GM18873 (cell line): ENCODE data around the gene BBS9.
"Not testable (repeated sequence)": the region's sequence is repeated elsewhere in the genome, so short reads cannot be mapped to it uniquely, and the experiment has no call there.

Experiments
- ATAC-seq: cut with Tn5 transposase; IDR thresholded peaks from one replicate; pipeline ENCODE4 v1.9.1; 2021; ENCODE audit warnings: mild to moderate bottlenecking, moderate library complexity, moderate number of reproducible peaks; ENCODE audit not compliant: unreplicated experiment, low FRiP score

Gene BBS9

DNA sequence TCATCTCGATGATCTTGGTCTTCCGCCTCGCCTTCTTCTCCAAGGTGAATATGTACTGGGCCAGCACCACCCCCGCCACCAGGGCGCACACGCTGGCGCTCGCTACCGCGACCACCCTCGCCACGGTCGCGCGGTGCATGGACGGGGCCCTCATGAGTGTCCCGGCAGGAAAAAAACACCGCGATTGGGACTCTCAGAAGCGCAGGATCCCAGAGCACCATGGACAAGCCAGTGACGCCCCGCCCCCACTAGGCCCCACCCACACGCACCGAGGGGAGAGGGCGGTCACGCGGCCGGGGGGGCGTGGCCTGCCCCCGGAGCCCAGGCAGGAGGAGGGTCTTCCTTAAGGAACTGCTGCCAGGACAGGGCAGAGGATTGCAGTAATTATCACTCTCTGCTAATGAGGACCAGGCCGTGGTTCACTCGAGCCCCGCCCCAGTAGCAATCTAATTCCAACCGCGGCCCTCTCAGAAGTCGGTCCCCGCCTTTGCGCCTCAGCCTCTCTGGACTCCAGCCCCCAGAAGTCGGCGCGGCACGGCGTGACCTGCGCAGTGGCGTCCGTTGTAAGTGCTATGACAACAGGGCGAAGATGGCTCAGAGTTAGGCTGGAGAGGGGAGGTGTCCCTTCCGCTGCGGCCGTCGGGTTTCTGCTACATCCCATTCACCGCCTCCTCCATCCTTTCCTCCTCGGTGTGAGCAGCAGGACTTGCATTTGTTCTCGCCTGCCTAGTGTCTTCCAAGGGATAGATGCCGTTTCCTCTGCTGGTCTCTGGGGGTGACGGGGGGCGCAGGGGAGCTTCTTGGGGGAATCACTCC, at the start of gene BBS9:
Gene BBS9, plus strand, starts transcription at position 575 of the 816 bp plus-strand sequence. CDS start 16,689 bp downstream, outside the sequence.
- peak; percentile 100 for ATAC-seq

DNA sequence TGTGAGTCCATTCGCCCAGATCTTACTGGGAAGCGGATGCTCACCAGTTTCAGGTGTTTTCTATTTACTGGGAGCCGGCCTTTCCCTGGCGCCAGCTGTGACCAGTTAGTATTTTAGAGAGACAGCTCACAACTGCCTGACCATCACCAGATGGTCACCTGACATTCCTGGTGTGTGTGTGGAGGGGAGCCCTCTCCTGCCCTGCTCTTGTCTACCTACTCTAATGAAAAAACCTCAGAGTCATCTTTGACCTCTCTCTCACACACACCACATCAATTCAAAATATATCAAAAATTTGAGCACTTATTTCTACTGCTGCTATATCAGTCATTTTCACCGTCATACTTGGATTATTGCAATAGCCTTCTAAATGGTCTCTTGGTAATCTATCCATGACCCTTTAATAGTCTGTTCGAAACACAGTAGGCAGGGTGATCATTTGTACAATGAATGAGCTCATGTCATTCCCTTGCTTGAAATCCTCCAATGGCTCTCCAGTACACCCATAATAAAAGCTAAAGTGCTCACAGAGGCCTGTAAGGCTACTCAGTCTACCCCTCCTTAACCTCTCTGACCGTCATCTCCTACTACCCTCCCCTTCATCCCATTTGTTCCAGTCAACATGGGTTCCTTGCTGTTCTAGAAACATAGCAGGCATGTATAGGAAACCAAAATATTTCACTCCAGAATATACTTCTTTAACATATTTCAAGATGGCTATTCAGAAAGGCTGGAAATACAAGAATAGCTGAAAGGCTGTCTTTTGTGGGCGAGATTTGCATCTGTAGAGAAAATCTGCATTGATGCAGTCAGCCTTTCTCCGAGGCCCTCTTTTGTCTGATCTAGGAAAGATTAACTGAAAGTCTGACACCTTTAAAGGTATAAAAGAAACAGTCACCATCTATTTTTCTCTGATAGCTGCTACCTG, 49.3 kb upstream of the BBS9 start:
- no peak for ATAC-seq

DNA sequence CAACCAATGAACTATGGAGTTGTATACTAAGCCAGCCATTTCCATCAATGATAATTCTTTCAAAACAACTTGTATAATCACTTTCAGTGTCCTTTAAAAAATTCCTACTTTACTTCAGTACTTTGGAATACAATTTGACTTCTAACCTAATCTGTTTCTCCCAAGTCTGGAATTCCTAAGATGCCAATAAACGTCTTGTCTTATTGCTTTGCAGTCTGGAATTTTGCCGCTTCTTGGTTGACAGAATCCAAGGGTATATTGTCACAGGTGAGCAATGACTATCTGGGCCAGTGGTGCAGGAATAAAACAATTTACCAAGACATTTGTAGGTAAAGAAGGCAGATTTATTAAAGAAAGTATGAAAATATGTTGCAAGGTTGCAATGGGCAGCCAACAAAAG, 42.0 kb upstream of the BBS9 start:
- no peak for ATAC-seq

DNA sequence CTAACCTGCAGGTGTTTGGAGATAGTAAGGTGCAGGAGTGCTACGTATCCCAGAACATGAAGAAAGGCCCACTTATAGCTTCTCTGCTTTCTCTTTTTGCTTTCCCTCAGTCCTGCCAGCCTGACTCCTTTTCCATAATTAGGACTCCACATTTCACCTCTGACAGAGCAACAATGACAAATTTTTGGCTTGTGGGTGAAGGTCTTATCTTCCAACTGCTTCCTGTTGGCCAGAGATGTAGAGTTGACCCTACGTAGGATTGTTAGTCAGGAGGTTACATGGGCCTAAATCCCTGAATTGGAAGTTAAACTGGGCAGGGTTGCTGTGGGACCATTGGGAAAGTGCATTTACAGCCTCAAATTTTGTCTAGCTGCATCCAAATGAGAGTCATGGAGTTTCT, 41.5 kb upstream of the BBS9 start:
- no peak for ATAC-seq

DNA sequence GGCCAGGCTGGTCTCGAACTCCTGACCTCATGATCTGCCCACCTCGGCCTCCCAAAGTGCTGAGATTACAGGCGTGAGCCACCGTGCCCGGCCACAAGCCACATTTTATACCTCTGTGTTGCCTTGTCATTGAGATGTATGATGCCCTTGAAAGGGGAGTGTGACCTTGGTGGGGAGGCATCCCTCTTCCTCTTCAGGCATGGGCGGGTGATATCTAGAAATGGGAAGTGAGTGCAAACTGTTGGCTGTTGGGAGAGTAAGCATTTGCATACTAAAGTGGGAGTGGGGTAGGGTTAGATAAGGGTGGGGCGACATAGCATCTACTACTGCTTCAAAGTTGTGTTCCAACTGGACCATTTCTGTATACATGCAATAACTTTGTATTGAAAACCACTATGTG, 40.2 kb upstream of the BBS9 start:
- no peak for ATAC-seq

DNA sequence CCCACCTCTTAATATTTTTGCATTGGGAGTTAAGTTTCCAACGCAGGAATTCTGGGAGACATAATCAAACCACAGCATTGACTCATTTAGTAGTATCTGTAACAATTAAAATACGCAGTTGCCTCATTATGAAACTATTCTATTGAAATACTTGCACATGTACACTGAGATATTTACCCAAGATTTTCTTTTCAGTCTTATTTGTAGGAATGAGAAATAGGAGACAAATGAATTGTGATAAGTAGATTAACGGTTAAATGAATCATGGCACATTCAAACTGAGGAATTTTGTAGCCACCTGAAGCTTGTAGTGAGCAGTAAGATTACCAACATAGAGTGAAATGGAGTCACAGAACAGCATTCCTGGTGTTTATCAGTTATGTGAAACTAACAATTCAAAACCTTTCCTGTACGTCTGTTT, 38.2 kb upstream of the BBS9 start:
- ATAC-seq: no peak

DNA sequence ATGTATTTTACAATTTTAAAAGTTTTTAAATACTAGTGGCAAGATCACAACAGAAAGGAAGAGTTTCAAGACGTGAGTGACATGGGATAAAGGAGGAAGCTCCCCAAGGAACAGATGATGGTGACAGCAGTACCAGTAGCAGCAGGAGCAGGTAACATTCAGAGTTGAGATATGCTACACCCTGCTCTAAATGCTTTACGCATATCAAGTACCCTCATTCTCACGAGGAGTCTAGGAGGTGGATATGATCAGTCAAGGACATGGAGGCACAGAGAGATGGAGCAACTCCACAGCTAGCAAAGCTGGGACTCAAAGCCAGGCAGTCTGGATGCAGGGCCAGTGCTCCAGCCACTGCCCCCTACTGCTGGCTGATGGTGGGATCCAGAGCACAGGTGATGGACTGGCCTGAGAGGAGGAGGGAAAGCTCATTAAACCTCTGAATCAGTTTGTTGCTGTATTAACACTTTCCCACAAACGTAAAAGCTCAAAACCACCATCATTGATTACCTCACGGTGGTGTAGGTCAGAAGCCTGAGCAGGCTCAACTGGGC, 37.6 kb upstream of the BBS9 start:
- ATAC-seq: no peak

DNA sequence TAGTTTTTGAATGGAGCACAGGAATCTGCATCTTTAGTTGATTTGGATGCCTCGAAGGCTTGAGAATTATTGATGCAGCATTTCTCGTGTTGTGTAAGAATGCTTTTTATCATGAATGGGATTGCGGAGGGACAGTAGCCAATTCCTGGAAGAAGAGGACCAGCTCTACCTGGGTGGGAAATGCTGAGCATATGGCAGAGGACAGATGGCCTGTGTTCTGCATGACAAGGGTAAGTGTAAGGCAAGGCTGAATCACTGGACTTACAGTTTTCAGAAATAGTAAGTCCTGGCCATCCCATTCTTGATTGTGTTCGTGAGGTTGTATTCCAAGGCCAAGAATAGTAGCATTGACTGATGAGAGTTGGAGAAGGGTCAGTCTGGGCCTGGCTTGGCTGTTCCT, 36.1 kb upstream of the BBS9 start:
- ATAC-seq: no peak

DNA sequence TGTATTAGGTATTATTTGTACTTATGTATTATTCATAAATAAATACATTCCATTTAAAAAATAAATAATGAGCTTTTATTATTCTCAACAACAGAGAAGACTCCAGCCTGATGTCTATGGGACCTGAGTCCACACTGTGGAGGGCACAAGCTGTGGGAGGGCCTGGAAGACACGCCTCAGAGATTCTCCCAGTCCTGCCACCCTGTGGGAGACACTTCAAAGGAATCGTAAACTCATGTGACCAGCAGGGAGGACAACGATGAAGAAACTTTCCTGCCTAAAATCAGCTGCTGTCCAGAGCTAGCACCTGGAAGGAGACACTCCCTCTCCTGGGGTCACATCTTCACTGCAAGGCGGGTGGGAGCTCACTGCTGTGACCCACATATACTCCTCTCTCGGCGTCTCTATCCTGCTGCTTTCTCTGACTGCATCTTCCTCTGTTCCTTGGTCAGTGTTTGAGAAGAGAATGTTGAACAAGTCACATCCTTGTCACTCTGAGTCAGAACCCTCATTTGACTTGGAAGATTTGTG, 34.6 kb upstream of the BBS9 start:
- not testable (repeated sequence) for ATAC-seq

DNA sequence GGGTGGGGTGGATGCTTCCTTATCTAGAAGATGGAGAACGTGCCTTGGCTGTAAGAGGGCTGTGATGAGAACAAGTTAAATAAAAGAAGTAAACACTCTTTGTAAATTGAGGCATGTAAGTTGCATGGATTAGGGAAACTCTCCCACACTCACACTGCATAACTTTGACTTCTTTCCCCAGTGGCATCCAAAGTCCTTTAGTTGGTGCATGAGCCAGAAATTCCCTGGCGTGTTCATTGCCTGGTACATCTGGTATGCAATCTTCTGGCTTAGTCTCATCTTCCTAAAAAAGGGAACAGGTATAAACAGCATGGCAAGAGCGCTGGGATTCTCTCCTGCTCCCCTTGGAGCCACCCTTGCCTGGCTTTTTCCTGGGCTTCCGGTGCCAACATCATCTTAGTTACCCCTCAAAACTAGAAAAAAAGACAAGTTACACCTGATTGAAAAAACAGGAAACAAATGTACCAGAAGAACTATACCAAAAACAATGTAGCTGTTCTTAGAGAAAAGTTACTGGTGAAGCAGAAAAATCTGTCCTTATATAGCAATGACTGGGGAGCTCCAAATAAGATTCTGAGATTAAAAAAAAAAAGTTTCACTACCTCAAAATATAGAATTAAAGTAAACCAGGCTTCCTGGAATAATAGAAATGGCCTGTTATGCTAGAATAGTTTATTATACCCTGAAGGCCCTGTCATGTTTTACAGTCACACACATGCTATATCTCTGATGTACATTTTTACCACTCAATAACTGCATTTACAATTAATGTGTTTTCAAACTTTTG, 30.0 kb upstream of the BBS9 start:
- ATAC-seq: no peak

DNA sequence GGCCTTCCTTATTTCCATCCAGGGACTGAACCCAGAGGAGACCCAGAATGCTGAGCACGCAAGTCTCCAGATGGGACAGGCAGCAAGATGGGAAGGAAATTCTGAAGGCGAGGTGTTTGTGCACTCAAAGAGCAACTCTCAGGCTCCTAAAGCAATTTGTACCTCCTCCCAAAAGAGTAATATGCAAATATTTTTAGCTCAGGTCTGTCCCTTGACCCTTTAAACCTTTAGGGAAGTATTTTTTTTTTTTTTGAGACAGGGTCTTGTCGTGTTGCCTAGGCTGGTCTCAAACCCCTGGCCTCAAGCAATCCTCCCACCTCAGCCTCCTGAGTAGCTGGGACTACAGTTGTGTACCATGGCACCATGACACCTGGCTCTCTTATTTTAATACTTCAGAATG, 28.6 kb upstream of the BBS9 start:
- no peak for ATAC-seq

DNA sequence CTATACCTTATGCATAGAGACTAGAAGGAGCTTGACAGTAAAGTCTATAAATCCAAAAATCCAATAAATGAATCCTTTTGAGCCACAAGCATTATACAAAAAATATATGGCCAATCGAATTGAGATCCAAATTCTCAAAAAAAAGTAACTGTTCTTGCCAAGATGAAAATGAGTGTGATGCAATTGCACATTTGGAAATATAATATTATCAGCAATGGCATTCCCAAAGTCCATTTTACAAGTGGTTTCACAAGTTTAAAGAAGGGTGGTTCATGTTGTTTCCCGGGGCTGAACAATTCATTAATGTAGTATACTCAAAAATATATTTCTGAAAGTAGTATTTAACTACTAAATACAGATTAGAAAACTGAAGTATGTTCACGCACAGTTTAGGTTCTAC, 27.5 kb upstream of the BBS9 start:
- no peak for ATAC-seq

DNA sequence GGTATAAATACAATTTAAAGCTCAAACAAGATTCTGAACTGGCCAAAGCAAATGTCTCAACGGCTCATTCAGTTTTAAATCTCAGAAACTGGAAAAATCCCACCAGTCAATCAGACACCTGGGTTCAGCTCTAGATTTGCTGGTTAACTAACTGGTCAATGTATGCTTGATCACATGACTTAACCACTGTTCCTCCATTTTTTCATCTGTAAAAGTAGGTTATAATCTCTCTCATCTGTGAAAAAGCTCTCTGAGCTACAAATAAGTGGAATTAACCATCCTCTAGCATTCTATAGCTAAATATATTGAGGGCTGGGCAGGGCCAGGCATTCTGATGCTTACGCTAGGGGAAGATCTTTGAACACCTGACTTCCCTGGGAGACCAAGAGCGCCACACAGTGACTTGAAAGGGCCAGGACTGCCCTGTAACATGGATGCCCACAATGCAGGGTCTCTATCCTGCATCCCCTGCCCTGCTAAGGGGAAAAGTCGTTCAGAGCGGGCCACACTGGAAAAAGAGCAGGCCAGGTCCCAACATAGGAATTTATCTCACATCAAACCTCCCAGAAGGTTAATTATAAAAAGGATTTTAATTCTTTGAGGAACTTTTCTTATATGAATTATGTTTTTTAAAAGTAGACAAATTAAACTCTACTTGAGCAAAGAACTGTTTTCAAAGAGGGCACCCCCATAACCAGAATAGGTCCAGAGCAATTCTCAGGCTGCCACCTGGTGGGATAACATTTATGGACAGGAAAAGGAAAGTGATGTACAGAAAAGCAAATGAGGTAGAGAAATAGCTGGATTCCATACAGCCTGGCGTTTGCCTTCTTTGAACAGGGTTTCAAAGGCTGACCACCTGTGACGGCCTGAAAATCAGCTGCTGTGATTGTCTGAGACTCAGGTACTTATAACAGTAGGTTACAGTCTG, 22.0 kb upstream of the BBS9 start:
- ATAC-seq: no peak

DNA sequence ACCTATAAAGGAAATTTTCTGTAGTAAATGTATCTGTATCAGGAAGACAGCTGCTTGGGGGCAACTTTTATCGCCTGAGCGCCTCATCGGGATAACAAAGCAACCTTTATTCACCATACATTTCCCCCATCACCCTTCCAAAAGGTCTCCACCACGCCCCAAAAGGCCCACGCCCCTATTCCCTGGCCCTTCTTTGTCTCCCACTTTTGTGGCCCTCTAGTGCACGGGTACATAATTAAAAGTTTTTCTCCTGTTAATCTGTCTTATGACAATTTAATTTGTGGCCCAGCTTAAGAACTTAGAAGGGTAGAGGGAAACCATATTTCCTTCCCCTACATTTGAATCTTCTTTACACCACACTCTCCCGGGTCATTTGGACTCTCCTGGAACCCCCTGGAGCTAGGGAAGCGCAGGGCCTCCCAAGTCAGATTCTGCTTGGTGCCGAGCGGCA, 20.8 kb upstream of the BBS9 start:
- no peak for ATAC-seq

DNA sequence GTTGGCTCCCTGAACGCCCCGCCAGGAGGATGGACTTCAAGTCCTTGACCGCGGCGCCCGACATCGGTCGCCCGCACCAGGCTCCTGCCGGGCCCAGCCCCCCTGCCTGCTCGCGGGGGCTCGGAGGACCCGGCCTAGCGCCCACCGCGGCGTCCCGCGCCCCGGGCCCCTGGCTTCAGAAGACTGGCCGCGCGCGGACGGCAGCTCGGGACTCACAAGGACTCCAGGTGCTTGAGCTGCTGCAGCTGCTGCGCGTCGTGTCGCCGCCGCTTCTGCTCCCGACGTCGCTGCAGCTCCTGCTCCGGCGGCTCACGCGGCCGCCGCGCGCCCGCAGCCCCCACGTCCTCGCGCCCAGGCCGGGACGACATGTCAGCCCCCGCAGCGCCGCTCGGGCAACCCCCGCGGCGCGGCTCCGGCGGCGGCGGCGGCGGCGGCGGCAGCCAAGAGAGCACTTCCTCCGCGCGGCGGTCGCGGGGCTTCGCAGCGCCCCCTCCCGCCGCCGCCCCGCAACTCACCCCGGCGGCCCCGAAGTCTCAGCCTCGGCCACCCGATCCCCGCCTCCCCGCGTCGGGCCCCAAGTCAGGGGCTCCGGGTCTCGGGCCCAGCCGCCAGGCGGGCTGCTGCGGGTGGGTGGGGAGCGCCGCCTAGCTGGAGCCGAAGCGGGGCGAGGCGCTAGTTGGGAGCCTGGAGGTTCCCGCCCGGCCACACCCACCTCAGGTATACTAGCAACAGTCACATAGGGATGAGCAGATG, 20.2 kb upstream of the BBS9 start, which contains the start of gene RP9:
Gene RP9, minus strand, starts transcription at position 400 of the 753 bp plus-strand sequence. Its CDS starts 32 bp downstream, at position 368.
- peak; percentile 62 for ATAC-seq

DNA sequence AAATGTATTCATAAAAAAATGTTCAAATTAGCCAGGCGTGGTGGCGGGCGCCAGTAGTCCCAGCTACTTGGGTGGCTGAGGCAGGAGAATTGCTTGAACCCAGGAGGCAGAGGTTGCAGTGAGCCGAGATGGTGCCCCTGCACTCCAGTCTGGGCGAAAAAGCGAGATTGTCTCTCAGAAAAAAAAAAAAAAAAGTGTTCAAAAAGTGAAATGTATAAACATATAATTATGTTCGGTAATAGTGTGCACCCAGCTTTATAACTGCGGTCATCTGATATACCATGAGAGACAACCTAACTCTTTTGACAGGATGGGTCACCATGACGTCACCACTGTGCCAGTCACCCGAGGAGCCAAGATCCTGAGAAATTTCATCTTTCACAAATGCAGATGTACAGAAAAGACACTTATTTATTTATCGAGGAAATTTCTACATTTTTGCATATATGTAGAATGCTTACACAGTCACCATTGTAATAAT, 19.6 kb upstream of the BBS9 start:
- ATAC-seq: no peak

DNA sequence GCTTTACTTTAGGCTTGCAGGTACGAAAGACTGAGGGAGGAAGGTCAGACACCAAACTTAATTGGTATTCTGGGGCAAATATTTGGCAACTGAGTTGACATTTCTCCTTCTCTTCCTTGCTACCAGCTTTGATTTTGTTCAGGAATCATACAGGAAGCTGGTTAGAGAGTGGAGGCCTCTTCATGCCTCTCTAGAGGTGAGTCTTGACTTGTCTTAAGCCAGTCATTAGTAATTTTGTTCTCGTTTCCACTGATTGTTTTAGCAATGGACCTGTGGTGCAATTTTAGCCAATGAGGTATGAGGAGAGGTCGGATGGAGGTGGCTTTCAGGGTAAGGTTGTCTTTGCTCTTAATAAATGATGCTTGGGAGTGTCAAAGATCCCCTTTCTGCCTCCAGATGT, 17.8 kb upstream of the BBS9 start:
- ATAC-seq: no peak

DNA sequence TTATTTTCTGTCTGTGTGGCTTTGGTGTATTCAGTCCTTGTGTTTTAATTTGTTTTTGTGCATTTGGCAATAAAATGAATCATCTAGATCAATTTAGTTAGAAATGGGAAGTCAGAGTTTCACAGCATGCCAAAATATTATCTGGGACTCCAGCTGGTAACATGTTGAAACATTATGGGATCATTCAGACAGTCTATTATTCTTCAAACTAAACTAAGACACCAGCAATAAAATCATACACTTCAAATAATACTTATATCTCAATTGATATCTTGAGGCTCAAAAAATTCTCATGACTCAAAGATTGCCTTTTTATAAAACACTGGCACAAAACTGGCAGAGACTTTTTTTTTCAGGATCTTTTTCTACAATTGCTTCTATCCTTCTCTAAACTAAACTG, 14.4 kb upstream of the BBS9 start:
- ATAC-seq: no peak
